ENCODE measurements around the gene NHLH1.

GRCh38 chr1:160373696-160374095 is 6.8 kb downstream of the NHLH1 start:
- TF ChIP-seq CTCF (IDR thresholded peaks at IDR 0.05) (no peak), EZH2 (IDR thresholded peaks at IDR 0.05; ENCODE audit: borderline replicate concordance, insufficient read depth, low read depth, low read length, poor library complexity, severe bottlenecking) (no peak)

Data from B cell (primary cell).